SH-SY5Y (cell line): ENCODE measurements around the gene ASGR1.

ENCODE experiments used
- GATA2 ChIP-seq: IDR thresholded peaks from 2 replicates; pipeline ENCODE4 v1.6.1; 2011; ENCODE audit warnings: mild to moderate bottlenecking, low read depth, low read length
- GATA3 ChIP-seq: IDR thresholded peaks from 2 replicates; pipeline ENCODE4 v1.6.1; 2011; ENCODE audit warnings: low read depth, mild to moderate bottlenecking, low read length, moderate library complexity

- no peak for TF ChIP-seq GATA2
- TF ChIP-seq GATA3: no peak
Measured at GRCh38 chr17:7156342-7156940, 22.7 kb downstream of the ASGR1 start.
